Activated CD4-positive, alpha-beta T cell treated with anti-CD3 and anti-CD28 coated beads, Interleukin-2, Interleukin-6, amounts not matched to agents 100 ng/mL and 50 ng/mL, durations not matched to agents 16 hours and 8 hours (primary cell): ENCODE results near the gene RAB27A.
"Not testable (repeated sequence)": the region's sequence is repeated elsewhere in the genome, so short reads cannot be mapped to it uniquely, and the experiment has no call there.

Source experiments
- DNase-seq: peaks from one replicate; pipeline ENCODE4 v3.0.0-alpha.2; 2020

The RAB27A gene

DNA sequence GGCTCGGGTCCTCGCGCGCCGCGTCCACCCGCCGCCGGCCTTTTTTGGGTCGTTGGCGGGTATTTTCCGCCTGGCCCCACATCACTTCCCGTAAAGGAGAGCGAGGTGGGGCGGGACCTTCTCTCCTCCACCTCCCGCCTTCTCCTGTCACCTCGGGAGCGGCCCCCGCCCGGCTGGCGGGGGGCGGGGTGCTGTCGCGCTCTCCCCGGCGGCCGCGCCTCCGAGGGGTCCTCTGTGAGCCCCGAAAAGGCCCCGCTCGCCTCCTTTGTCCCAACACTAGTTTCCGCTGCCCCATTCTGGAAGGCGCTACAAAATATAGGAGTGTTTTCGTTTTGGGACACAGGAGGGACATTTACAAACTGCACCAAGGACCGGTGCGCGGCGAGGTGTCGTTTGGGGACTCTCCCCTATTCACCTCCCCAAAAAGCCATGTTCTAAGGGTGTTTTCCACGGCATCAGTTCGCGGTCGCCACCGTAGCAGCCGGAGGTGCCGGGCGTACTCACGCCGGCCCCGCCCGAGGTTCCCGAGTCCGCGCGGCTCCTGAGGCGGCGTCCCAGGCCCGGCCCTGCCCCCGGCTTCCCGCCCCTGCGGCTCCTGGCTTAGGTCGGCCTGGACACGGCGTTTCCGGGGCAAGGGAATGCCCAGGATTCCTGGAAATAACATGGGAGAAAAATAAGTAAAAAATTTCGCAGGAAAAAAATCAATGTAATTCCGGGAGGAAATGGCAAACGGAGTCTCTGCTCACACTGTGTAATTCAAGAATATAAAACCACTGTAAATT, at the start of gene RAB27A:
Gene RAB27A, minus strand, starts transcription at position 68 of the 782 bp plus-strand sequence. CDS start 54,879 bp downstream, outside the sequence.
- peak; percentile 89 for DNase-seq

- DNase-seq = no peak
Observed at GRCh38 chr15:55337160-55337559, 47.5 kb upstream of the RAB27A start.

GRCh38 chr15:55334997-55335396, 45.4 kb upstream of the RAB27A start:
- no peak for DNase-seq

- DNase-seq = no peak
Observed at GRCh38 chr15:55334371-55334770, 44.8 kb upstream of the RAB27A start.

DNA sequence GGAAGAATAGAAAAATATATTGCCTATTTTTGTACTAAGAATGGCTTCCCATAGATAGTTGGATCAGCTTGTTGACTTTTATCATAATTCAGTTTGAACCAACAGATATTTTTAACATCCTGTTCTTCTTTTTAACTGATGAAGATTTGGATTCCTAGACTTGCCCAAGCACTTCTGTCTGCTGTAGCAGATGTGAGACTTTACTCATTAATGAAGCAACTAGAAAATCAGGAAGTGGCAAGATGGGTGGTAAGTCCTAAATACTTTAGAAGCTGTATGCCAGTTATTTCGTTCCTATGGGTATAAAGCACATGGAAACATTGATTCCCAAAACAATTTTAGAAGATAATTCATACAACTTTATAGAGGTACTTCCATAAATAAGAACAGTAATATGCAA, 37.8 kb upstream of the RAB27A start:
- no peak for DNase-seq

DNA sequence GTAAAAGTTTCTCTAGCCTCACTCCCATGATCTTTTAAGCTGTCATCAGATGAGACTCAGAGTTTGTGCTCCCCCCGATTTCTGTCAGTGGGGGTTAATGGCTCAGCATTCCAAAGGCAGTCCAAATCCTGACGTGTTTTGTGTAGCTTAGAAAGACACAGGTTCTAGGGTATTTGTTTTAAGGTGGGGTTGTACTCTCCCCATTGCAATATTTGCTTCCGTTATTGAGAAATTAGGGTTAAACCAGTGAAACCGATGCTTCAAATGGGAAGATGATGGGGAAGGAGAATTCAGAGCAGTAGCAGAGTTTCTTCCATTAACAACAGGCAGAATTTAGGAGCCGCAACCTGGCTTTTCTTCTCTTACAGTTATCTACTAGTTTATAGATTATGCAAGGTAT, 32.9 kb upstream of the RAB27A start:
- DNase-seq = no peak

DNA sequence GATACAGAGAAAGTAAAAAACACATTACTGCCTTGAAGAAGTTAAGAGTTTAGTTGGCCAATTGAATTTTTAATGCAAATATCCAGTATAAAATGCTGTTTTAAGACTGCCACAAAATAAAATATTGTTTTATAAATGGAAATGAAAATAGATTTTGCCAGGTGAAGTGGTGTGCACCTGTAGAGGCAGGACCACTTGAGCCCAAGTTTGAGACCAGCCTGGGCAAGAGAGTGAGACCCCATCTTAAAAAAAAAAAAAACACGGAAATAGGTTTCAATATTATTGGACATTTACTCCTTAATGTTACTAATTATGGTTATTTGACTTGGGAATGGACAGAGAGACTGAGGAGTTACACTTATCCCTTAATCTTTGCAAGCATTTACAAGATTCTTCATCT, 31.4 kb upstream of the RAB27A start:
- no peak for DNase-seq

- no peak for DNase-seq
Observed at GRCh38 chr15:55320238-55320550, 30.6 kb upstream of the RAB27A start.

DNA sequence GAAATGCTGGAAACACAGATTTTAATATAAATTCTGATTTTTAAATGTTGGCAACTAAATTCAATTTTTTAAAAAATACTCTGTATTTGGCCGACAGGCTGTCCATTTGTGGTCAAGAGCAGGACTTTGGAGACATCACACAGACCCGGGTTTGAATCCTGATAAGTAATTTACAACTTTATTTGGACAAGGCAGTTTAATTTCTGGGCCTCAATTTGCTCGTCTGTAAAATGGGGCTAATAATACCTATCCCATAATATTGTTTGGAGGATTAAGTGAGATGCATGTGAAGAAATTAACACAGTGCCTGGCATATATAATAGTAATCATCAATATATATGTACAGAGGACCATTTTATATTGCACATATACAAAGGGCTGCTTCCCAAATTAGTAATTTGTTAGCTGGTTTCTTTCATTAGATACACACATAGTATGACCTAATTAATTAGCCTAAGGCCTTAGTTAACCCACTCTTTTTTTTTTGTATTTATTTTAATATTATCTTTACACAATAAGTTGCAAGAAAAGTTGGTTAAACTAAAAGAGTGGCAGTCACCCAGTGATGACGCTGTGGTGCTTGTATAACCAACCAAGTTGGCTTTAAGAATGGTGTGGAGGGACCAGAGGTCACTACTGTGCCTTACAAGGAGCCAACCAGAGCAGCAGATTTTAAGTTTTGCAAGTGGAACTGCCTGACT, 30.1 kb upstream of the RAB27A start:
- peak; percentile 38 for DNase-seq

DNA sequence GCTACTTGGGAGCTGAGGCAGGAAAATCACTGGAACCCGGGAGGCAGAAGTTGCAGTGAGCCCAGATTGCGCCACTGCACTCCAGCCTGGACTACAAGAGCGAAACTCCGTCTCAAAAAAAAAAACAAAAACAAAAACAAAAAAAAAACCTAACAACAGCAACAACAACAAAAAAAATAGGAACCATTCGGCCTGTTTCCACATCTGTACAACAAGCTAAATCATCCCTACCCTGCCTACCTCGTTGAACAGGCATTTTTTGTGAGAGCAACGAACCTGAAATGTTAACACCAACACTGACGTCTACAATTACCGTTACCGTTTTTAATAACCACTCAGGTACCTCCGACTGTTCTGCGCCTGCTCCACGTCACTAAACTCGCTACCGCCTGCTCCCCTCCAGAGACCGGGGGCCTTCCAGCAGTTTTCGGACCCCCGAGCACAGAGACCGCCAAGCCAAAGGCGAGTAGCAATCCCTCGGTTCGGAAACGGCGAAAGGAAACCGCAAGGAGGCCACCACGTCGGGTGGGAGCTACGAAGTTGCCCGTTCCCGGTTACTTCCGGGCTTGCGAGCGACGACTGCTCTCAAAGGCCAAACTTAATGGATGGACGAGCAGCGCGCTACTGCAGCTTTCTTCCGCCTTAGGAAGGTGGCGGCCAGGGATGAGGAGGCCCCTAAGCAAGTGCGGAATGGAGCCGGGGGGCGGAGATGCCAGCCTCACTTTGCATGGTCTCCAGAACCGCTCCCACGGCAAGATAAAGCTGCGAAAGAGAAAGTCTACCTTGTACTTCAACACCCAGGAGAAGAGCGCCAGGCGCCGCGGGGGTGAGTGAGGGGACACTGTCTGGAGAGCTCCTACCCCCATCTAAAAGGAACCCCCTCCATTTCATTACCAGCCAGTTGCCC, 29.2 kb upstream of the RAB27A start, which contains the start of the genes PIGB and PIGBOS1:
Gene PIGB, plus strand, starts transcription at position 635 of the 907 bp plus-strand sequence. Its CDS starts 29 bp downstream, at position 664.
Gene PIGBOS1, minus strand, starts transcription at position 536 of the 907 bp plus-strand sequence. CDS start 1,331 bp downstream, outside the sequence.
- peak; percentile 87 for DNase-seq

DNA sequence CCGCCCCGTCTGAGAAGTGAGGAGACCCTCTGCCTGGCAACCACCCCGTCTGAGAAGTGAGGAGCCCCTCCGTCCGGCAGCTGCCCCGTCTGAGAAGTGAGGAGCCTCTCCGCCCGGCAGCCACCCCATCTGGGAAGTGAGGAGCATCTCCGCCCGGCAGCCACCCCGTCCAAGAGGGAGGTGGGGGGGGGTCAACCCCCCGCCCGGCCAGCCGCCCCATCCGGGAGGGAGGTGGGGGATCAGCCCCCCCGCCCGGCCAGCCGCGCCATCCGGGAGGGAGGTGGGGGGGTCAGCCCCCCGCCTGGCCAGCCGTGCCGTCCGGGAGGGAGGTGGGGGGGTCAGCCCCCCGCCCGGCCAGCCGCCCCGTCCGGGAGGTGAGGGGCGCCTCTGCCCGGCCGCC, 13.2 kb upstream of the RAB27A start:
- DNase-seq = not testable (repeated sequence)

DNA sequence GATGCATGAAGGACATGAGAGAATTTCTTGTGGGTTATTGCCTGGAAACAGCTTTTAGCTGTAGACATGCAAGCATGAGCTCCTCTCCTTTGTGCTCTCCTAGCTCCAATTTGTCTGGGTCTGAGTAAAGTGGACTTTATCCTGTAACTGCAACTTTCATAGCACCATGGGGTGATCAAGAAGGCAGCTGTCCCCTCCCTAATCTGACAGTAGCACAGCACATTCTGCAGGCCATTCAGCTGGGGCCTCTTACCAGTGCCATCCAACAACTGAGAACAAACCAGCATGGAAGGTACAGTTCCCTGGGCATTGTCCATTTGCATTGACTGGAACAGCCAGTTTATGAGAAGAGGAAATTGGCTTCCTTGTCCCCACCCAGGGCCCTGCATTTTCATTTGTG, 7.7 kb upstream of the RAB27A start:
- no peak for DNase-seq

- DNase-seq = peak; percentile 90
Observed at GRCh38 chr15:55290528-55291057, 980 bp upstream of the RAB27A start.

DNA sequence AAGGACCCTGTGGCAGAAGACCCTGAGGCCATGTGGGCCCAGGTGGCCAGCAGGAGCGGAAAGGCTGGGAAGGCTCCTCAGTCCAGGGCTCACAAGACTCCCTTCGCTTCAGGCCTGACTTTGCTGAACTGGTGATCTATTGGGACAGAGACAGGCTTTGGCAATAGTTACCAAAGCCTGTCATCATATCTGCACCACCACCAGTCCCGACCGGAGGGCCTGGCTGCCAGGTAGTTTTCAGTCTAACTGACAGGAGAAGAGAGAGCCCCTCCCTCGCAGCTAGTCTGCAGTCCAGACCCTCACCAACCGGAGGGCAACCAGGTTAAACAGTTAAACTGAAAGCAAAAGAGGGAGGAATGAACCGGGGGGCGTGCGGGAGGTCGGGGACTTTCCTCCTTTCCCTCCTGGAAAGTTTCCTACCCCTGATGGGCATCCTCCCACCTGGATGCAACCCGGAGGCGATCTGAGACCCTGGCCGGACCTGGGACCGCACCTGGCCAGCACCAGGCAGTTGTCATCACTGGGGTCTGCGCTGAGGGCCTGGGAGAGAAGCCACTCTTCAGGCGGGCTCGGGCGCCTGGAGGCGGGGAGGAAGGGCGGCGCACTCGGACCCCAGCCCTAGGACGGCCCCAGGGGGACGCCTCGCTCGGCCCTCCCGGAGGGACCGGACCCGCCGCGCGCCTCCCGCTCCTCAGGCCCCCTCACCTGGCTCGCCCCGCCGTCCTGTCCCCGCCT, 435 bp downstream of the RAB27A start:
- DNase-seq = peak; percentile 66

- no peak for DNase-seq
Observed at GRCh38 chr15:55288006-55288717, 1.5 kb downstream of the RAB27A start.

GRCh38 chr15:55286442-55287189, 3.0 kb downstream of the RAB27A start:
- DNase-seq = not testable (repeated sequence)

DNA sequence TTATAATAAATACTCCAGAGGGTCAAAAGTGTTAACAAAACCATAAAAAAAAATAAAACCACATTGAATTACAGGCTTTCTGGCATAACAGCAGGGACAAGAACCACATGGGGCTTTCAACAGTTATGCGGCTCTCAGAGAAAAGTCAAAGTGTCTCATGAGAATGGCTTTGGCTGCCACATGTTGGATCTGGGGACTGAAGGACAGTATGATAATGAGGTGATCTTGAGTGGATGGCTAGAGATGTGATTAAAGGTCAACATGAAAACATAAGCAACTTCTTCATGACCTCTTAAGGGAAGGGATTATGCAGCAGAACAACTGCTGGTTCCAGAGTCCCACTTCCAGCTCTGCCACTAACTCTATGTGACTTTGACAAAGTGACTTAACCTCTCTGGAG, 5.2 kb downstream of the RAB27A start:
- DNase-seq = no peak

GRCh38 chr15:55283379-55284147, 6.0 kb downstream of the RAB27A start:
- peak; percentile 58 for DNase-seq

DNA sequence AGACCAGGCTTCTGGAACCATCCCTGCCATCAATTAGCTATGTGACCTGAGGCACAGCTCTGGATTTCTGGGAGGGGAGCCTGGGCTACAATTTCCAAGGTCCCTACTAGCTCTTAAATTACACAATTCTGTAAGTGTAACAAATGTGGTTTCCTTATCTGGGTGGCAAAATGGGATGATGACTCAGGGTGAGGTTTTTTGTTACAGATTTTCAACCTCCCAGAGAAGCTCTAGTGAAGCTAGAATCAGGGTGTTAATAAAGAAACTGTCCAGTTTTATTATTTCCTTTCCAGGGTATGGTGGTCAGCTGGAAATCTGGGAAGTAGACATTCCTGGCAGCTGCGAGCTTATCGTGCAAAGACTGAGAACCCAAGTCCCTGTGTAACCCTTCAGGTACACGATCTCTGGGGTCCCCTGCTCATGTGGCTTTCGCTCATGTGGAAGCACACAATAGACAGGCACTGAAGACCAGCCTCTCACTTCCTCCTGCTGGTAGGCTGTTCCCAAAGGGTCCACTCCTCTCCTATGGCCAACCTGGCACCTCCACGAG, 7.3 kb downstream of the RAB27A start:
- peak; percentile 74 for DNase-seq
